ENCODE results near the gene GCC2. TPM values are rescaled to one million over a fixed set of nuclear protein-coding genes. Genes with fewer than 3 reads are reported as not detected.

The GCC2 gene
- total RNA-seq, 1 donor: 141 TPM

- H3K4me3 ChIP-seq (ENCODE audit: low read length): no peak overlapping the region
Measured at GRCh38 chr2:108531674-108532055, 82.7 kb downstream of the GCC2 start.

DNA sequence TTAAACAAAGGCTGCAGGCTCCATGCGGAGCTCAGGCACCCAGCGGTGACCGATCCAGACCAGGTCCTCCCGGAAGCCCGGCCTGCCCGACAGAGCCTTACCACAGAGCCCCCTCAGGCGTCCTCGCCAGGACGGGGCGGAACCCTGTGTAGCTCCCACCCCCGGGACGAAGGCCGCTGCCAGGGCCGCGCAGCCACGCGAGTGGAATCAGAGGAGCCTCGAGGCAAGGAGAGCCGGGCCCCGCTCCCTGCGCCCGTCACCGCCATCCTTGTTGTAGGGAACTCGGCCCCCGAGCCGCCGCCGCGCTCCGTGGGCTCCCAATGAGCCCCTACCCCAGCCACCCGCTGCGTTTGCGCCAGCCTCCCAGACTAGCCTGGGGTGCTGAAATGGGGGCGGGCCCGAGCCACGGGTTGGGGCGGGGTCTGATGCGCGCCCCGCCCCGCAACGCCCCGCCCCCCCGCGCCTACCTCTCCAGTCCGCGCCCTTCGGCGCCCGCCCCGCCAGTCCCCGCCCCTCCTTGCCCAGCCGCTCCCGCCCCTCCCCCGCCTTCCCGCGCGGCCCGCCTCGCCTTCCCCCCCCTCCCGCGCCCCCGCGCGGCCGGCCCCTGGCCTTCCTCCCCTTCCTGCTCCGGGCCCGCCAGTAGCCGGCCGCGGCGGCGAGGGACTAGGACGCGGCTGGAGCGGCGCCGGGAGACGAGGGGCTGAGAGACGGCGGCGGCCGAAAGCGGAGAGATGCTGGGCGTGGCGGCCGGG lies 85.0 kb downstream of the GCC2 start, which contains the start of gene LIMS1:
Gene LIMS1, plus strand, starts transcription at position 639 of the 752 bp plus-strand sequence. Its CDS starts 93 bp downstream, at position 732.
- Histone ChIP-seq H3K4me3 (ENCODE audit: low read length) (peak within 1 kb of the TSS; percentile 72), H3K4me1 (ENCODE audit: insufficient read depth, low read length) (peaks cover 32% of the 10 kb centered on the region), H3K9me3 (ENCODE audit: low read depth, low read length) (no peaks in the 10 kb centered on the region), H3K27me3 (ENCODE audit: insufficient read depth, low read length) (no peaks in the 10 kb centered on the region)

More at GRCh38 chr2:108531674-108532055, 82.7 kb downstream of the GCC2 start:
- Histone ChIP-seq H3K27me3 (ENCODE audit: insufficient read depth, low read length) (no peaks in the 10 kb centered on the region), H3K4me1 (ENCODE audit: insufficient read depth, low read length) (peaks cover 31% of the 10 kb centered on the region), H3K9me3 (ENCODE audit: low read depth, low read length) (no peaks in the 10 kb centered on the region)

DNA sequence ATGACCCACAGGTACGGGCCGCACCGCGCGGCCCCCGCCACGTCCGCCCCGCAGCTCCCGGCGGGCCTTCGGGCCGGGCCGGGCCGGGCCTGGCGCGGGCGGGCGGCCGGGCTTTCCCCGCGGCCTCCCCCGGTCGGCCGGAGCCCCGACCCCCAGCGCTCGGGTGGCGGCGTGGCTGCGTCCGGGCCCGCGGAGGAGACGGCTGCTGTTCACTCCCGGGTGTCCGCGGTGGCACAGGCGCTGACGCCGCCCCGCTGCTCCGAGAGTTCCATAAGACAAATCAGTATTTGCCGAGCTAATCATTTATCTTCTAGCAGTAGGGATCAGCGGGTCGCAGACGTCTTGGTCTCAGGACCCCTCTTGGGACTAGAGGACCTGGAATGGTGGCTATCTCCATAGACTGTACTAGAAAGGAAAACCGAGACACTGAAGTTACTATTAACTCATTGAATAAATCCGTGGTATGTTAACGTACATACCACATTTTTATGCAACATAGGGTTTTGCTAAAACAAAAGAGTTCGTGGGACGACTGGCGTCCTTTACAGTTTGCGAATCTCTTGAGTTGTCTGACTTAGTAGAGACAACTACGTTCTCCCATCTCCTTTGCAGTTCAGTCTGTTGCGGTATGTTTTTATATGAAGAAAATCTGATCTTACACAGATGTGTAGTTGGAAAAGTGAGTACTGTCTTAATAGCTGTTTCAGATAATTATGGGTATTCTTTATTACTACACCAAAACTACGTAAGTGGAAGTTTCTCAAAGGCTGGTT lies 85.8 kb downstream of the GCC2 start:
- peak overlapping the region; percentile 72 for H3K4me3 ChIP-seq (ENCODE audit: low read length)
- peaks cover 32% of the 10 kb centered on the region for H3K4me1 ChIP-seq (ENCODE audit: insufficient read depth, low read length)
- H3K9me3 ChIP-seq (ENCODE audit: low read depth, low read length): no peaks in the 10 kb centered on the region

GRCh38 chr2:108535357-108535631 lies 86.3 kb downstream of the GCC2 start:
- H3K27me3 ChIP-seq (ENCODE audit: insufficient read depth, low read length): no peaks in the 10 kb centered on the region
- peak overlapping the region; percentile 72 for H3K4me3 ChIP-seq (ENCODE audit: low read length)
- peaks cover 32% of the 10 kb centered on the region for H3K4me1 ChIP-seq (ENCODE audit: insufficient read depth, low read length)
- no peaks in the 10 kb centered on the region for H3K9me3 ChIP-seq (ENCODE audit: low read depth, low read length)

More for the DNA sequence above, 85.8 kb downstream of the GCC2 start:
- H3K27me3 ChIP-seq (ENCODE audit: insufficient read depth, low read length): no peaks in the 10 kb centered on the region

- Histone ChIP-seq H3K4me3 (ENCODE audit: low read length) (no peak overlapping the region), H3K9me3 (ENCODE audit: low read depth, low read length) (no peaks in the 10 kb centered on the region), H3K4me1 (ENCODE audit: insufficient read depth, low read length) (peaks cover 29% of the 10 kb centered on the region), H3K27me3 (ENCODE audit: insufficient read depth, low read length) (no peaks in the 10 kb centered on the region)
Measured at GRCh38 chr2:108536133-108536780, 87.3 kb downstream of the GCC2 start.

GRCh38 chr2:108536911-108537310 lies 87.9 kb downstream of the GCC2 start:
- Histone ChIP-seq H3K27me3 (ENCODE audit: insufficient read depth, low read length) (no peaks in the 10 kb centered on the region), H3K4me3 (ENCODE audit: low read length) (no peak overlapping the region), H3K9me3 (ENCODE audit: low read depth, low read length) (no peaks in the 10 kb centered on the region), H3K4me1 (ENCODE audit: insufficient read depth, low read length) (peaks cover 26% of the 10 kb centered on the region)

DNA sequence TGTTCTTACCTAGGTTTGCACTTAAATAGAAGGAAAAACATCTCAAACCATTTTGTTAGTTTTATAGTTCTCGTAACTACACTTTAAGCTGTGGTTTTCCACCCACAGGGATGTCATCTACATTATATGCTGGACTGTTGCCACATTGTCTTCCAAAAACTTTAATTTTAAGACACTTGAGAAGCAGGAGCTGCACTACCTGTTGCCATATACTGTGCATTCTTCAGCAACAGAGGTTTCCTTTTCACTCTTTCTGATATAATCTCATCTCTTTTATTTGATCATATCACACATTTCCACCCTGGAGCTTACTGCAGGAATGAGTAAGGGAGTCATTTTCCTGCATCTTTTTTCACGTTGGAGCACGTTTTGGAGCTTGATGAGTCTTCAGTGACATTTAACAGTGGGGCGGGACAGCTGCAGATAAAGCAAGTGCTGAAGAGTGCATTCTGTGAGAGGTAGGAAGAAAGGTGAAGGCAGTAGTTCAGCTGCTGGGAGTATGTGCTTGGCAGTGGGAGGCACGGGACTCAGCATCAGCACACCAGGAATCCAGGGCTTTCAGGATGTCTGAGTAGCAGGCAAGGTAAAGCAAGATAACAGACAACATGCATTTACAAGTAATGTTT lies 89.1 kb downstream of the GCC2 start:
- peaks cover 24% of the 10 kb centered on the region for H3K4me1 ChIP-seq (ENCODE audit: insufficient read depth, low read length)
- no peak overlapping the region for H3K4me3 ChIP-seq (ENCODE audit: low read length)
- H3K27me3 ChIP-seq (ENCODE audit: insufficient read depth, low read length): no peaks in the 10 kb centered on the region
- H3K9me3 ChIP-seq (ENCODE audit: low read depth, low read length): no peaks in the 10 kb centered on the region

GRCh38 chr2:108541451-108541850 lies 92.4 kb downstream of the GCC2 start:
- Histone ChIP-seq H3K4me1 (ENCODE audit: insufficient read depth, low read length) (peaks cover 3% of the 10 kb centered on the region), H3K27me3 (ENCODE audit: insufficient read depth, low read length) (no peaks in the 10 kb centered on the region), H3K4me3 (ENCODE audit: low read length) (no peak overlapping the region), H3K9me3 (ENCODE audit: low read depth, low read length) (no peaks in the 10 kb centered on the region)

DNA sequence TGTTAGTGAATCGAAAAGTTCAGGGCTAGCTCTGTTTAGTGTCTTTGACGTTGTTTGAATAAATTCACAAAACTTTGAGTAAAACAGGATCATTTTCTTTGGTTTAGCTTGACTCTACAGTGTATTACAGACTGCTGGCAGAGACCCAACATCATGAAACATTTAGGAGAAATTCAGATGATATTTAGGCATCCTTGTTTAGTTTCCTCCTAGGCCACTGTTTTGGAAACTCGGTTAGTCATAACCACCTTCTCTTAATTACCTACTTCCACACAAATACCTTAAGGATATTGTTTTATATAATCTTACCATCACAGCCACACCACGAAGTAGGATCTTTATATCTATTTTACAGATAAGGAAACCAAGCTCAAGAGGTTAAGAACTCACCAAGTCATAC lies 93.1 kb downstream of the GCC2 start:
- Histone ChIP-seq H3K9me3 (ENCODE audit: low read depth, low read length) (no peaks in the 10 kb centered on the region), H3K27me3 (ENCODE audit: insufficient read depth, low read length) (no peaks in the 10 kb centered on the region), H3K4me1 (ENCODE audit: insufficient read depth, low read length) (no peaks in the 10 kb centered on the region), H3K4me3 (ENCODE audit: low read length) (no peak overlapping the region)

DNA sequence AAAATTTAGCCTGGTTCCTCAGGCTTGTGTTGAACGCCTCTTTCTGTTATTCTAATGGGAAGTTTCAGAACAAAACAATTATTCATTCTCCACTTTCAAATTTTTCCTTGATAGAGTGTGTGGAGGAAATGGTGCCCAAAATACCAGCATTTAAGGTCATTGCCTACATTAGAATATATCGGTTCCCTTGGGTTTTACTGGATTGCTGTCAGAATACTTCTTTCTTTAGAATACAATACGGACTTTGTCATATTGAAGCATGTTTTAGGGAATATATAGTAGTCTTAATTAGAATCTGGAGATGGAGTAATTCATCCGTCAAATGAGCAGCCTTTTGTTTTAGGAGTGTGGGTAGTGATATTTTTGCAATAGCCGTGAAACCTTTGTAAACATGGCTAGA lies 98.6 kb downstream of the GCC2 start:
- Histone ChIP-seq H3K9me3 (ENCODE audit: low read depth, low read length) (no peaks in the 10 kb centered on the region), H3K4me1 (ENCODE audit: insufficient read depth, low read length) (no peaks in the 10 kb centered on the region), H3K4me3 (ENCODE audit: low read length) (no peak overlapping the region), H3K27me3 (ENCODE audit: insufficient read depth, low read length) (no peaks in the 10 kb centered on the region)

DNA sequence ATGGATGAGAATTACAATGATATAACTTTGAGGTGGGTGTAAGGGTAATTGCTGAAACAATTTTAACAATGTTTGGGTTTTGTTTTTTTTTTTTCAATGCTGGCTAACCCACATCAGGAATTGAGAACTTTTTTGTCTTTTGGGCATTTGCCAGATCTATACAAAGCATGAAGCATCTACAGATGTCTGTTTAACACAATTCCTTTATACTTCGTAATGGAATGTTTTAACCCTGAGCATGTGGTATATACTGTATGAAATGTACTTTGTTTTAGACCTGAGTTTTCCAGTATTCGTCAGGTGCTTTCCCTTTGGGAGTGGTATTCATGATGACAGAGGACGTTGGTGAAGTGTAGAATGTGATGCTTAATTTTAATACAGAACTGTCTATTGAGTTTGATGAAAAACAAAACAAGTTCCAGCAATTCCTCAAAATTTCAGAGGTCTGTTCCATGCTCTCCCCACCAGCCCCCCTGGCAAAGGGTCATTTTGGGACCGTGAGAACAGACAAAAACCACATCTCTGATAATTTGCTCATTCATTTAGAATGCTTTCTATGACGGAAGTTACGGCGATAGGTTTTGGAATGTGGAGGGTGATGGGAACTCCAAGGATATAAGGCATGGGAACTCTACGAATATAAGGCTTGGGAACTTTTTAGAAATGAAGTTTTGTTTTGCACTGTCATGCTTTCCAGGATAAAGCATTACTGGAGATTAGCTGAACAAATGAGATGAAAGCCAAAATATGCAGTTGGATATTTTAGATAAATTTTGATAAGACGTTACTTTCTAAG lies 99.4 kb downstream of the GCC2 start:
- no peak overlapping the region for H3K4me3 ChIP-seq (ENCODE audit: low read length)
- no peaks in the 10 kb centered on the region for H3K27me3 ChIP-seq (ENCODE audit: insufficient read depth, low read length)
- H3K9me3 ChIP-seq (ENCODE audit: low read depth, low read length): no peaks in the 10 kb centered on the region
- no peaks in the 10 kb centered on the region for H3K4me1 ChIP-seq (ENCODE audit: insufficient read depth, low read length)

- no peaks in the 10 kb centered on the region for H3K27me3 ChIP-seq (ENCODE audit: insufficient read depth, low read length)
- no peaks in the 10 kb centered on the region for H3K4me1 ChIP-seq (ENCODE audit: insufficient read depth, low read length)
- no peak overlapping the region for H3K4me3 ChIP-seq (ENCODE audit: low read length)
- no peaks in the 10 kb centered on the region for H3K9me3 ChIP-seq (ENCODE audit: low read depth, low read length)
Measured at GRCh38 chr2:108552566-108552965, 103.6 kb downstream of the GCC2 start.

DNA sequence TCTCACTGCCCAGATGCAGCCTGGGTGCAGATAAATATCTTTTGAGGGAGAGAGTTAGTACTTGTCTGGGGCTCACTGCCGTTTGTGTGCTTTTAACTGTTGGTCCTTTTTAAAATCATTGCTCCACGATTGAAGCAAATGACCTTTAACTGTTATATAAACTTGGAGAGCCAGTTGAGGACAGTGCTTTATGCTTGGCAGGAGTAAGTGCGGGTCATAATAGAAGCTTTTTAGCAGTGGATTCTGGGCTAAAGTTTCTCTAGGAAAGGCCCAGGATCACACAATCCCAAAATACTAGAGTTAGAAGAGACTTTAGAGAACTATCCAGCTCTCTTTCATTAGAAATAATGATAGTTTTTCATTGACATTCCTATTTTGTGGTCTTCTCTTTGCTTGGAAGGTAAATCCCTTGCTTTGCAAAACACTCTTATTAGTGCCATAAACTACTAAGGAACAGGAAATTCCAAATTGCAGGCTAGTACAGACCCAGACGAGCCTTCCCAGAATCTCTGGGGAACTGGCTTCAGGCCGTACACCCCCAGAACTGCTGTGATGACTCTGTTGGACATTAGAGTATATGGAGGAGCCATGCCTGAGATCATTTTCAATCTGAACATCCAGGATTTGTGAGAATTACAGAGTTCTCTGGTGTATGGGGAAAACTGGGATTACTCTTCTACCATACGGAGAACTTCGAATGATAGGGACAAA lies 104.4 kb downstream of the GCC2 start:
- H3K4me1 ChIP-seq (ENCODE audit: insufficient read depth, low read length): no peaks in the 10 kb centered on the region
- no peak overlapping the region for H3K4me3 ChIP-seq (ENCODE audit: low read length)
- H3K9me3 ChIP-seq (ENCODE audit: low read depth, low read length): no peaks in the 10 kb centered on the region
- H3K27me3 ChIP-seq (ENCODE audit: insufficient read depth, low read length): no peaks in the 10 kb centered on the region

GRCh38 chr2:108554528-108554927 lies 105.5 kb downstream of the GCC2 start:
- no peak overlapping the region for H3K4me3 ChIP-seq (ENCODE audit: low read length)
- no peaks in the 10 kb centered on the region for H3K9me3 ChIP-seq (ENCODE audit: low read depth, low read length)
- no peaks in the 10 kb centered on the region for H3K27me3 ChIP-seq (ENCODE audit: insufficient read depth, low read length)
- H3K4me1 ChIP-seq (ENCODE audit: insufficient read depth, low read length): no peaks in the 10 kb centered on the region

All from mononuclear cell (primary cell).